ENCODE measurements around the gene ITGA1.

ITGA1 gene

GRCh38 chr5:52881468-52881867, 93.8 kb downstream of the ITGA1 start (continued):
- TF ChIP-seq ZNF239 (tag by site-specific recombination; IDR thresholded peaks at IDR 0.05) = no peak
- no peak for TF ChIP-seq ZNF112 (tag by site-specific recombination; IDR thresholded peaks at IDR 0.05)
- no peak for TF ChIP-seq ZNF423 (tag by site-specific recombination; IDR thresholded peaks at IDR 0.05)

- TF ChIP-seq ZNF335 (tag by site-specific recombination; conservative IDR thresholded peaks at IDR 0.05) = no peak
- TF ChIP-seq ZNF302 (tag by site-specific recombination; IDR thresholded peaks at IDR 0.05; ENCODE audit: low read depth) = no peak
- TF ChIP-seq ZBTB1 (tag by site-specific recombination; IDR thresholded peaks at IDR 0.05) = no peak
- TF ChIP-seq ZNF341 (tag by site-specific recombination; IDR thresholded peaks at IDR 0.05; ENCODE audit: low read depth) = no peak
- TF ChIP-seq KLF9 (tag by site-specific recombination; IDR thresholded peaks at IDR 0.05; ENCODE audit: low read depth) = no peak
- TF ChIP-seq ZNF423 (tag by site-specific recombination; IDR thresholded peaks at IDR 0.05) = no peak
- Histone ChIP-seq H3K4me3 (ENCODE audit: low read depth, low read length) (no peak overlapping the region), H3K36me3 (ENCODE audit: control insufficient read depth in 2 of 2, insufficient read depth in 1 of 2, low read length in 2 of 2) (no peaks in the 10 kb centered on the region), H3K9me3 (ENCODE audit: control insufficient read depth, insufficient read depth, low read depth, low read length) (no peaks in the 10 kb centered on the region), H3K27ac (ENCODE audit: extremely low read depth, low read depth, low read length) (no peak overlapping the region), H3K4me1 (ENCODE audit: control insufficient read depth, insufficient read depth, low read length) (no peaks in the 10 kb centered on the region)
- ChIA-PET POLR2A (no interaction called here), CTCF (no interaction called here)
These were observed 95.4 kb downstream of the ITGA1 start for GRCh38 chr5:52883110-52883509.

GRCh38 chr5:52884453-52884852, 96.7 kb downstream of the ITGA1 start:
- no peak overlapping the region for H3K27ac ChIP-seq (ENCODE audit: extremely low read depth, low read depth, low read length)
- ChIA-PET CTCF (no interaction called here), POLR2A (no interaction called here)
- no peaks in the 10 kb centered on the region for H3K4me1 ChIP-seq (ENCODE audit: control insufficient read depth, insufficient read depth, low read length)
- no peaks in the 10 kb centered on the region for H3K36me3 ChIP-seq (ENCODE audit: control insufficient read depth in 2 of 2, insufficient read depth in 1 of 2, low read length in 2 of 2)
- TF ChIP-seq ZFP3 (tag by site-specific recombination; IDR thresholded peaks at IDR 0.05; ENCODE audit: low read depth) = no peak
- no peak for TF ChIP-seq ZBTB48 (tag by site-specific recombination; IDR thresholded peaks at IDR 0.05)
- TF ChIP-seq ZNF843 (tag by site-specific recombination; IDR thresholded peaks at IDR 0.05) = no peak
- no peak for TF ChIP-seq ZBTB26 (tag by site-specific recombination; optimal IDR thresholded peaks at IDR 0.05)
- TF ChIP-seq SCRT2 (tag by site-specific recombination; IDR thresholded peaks at IDR 0.05) = no peak
- no peak for TF ChIP-seq ZNF16 (tag by site-specific recombination; IDR thresholded peaks at IDR 0.05; ENCODE audit: low read depth)
- no peak for TF ChIP-seq ZNF529 (tag by site-specific recombination; IDR thresholded peaks at IDR 0.05; ENCODE audit: insufficient replicate concordance)
- TF ChIP-seq ZNF830 (tag by site-specific recombination; IDR thresholded peaks at IDR 0.05; ENCODE audit: low read depth) = no peak
- no peak for TF ChIP-seq ZNF248 (tag by site-specific recombination; IDR thresholded peaks at IDR 0.05)
- TF ChIP-seq ZNF473 (tag by site-specific recombination; IDR thresholded peaks at IDR 0.05) = no peak
- no peak for TF ChIP-seq ZSCAN23 (tag by site-specific recombination; IDR thresholded peaks at IDR 0.05)
- TF ChIP-seq SP3 (tag by site-specific recombination; IDR thresholded peaks at IDR 0.05) = no peak
- TF ChIP-seq GLIS2 (tag by site-specific recombination; IDR thresholded peaks at IDR 0.05) = no peak
- no peak for TF ChIP-seq ZFP37 (tag by site-specific recombination; IDR thresholded peaks at IDR 0.05)
- no peak for TF ChIP-seq CTCF (tag by site-specific recombination; IDR thresholded peaks at IDR 0.05)
- no peak for TF ChIP-seq BCL11A (tag by site-specific recombination; IDR thresholded peaks at IDR 0.05; ENCODE audit: low read depth)
- TF ChIP-seq HIC1 (tag by site-specific recombination; IDR thresholded peaks at IDR 0.05) = no peak
- no peak overlapping the region for H3K4me3 ChIP-seq (ENCODE audit: low read depth, low read length)
- no peaks in the 10 kb centered on the region for H3K9me3 ChIP-seq (ENCODE audit: control insufficient read depth, insufficient read depth, low read depth, low read length)
